Fibroblast of villous mesenchyme (primary cell): Measurements from ENCODE around the gene ATP6V1G2. TPM values are rescaled to one million over a fixed set of nuclear protein-coding genes. Genes with fewer than 3 reads are reported as not detected.

ENCODE experiments used
- DNase-seq: peaks from one replicate; pipeline ENCODE4 v3.0.0-alpha.2; 2010; ENCODE audit warnings: low read depth
- H3K4me3 ChIP-seq: 2 replicates; pipeline ENCODE4 v1.5.1; 2011; ENCODE audit warnings: low read depth, mild to moderate bottlenecking, low read length
- total RNA-seq: library from RNA; depleted of rRNA; stranded (reverse); fragments of >200 nt; gene quantifications from 2 replicates; pipeline ENCODE4 v1.2.3, GENCODE V29; 2012
- TF ChIP-seq, protein P1 (sequence below): IDR thresholded peaks from 2 replicates; pipeline ENCODE4 v1.5.1; 2012; ENCODE audit warnings: low read depth, mild to moderate bottlenecking, low read length; ENCODE audit not compliant: insufficient read depth

ATP6V1G2 gene
- total RNA-seq, 1 donor, result 3.0 TPM

- TF ChIP-seq, protein P1, sequence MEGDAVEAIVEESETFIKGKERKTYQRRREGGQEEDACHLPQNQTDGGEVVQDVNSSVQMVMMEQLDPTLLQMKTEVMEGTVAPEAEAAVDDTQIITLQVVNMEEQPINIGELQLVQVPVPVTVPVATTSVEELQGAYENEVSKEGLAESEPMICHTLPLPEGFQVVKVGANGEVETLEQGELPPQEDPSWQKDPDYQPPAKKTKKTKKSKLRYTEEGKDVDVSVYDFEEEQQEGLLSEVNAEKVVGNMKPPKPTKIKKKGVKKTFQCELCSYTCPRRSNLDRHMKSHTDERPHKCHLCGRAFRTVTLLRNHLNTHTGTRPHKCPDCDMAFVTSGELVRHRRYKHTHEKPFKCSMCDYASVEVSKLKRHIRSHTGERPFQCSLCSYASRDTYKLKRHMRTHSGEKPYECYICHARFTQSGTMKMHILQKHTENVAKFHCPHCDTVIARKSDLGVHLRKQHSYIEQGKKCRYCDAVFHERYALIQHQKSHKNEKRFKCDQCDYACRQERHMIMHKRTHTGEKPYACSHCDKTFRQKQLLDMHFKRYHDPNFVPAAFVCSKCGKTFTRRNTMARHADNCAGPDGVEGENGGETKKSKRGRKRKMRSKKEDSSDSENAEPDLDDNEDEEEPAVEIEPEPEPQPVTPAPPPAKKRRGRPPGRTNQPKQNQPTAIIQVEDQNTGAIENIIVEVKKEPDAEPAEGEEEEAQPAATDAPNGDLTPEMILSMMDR, result no peak
- no peak for DNase-seq
- no peak overlapping the region for H3K4me3 ChIP-seq
These were observed 22.1 kb upstream of the ATP6V1G2 start for GRCh38 chr6:31568537-31568961.

DNA sequence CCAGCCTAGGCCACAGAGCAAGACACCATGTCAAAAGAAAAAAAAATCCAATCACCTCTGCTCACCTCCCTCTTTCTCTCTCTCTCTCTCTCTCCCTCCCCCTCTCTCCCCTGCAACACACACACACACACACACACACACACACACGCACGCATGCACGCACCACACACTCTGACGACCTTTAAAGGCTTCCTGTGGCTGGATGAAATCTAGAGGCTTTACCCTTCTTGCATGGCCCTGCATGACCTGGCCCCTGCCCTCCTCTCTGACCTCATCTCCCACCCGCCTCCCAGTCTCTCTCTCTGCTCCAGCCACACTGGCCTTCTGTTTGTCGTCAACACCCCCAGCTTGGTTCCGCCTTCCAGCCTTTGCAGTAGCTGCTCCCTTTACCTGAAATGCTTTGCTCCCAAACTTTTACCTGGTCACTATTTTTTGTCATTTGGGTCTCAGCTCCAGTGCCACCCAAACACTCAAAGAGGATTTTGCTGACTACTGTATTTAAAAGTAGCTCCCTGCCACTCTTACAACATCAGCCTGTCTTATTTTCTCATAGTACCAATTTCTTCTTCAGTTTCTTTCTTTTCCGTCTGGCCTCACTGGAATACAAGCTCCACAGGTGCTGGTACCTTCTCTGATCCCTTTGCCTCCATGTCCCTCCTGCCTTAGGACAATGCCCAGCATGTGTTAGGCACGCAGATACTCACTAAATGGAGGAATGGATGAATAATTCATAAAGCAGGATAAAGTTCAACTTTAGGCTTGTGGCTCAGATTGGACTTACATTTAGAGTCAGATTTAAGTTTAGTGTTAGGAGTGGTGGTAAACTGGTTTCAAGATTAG is 21.3 kb upstream of the ATP6V1G2 start:
- TF ChIP-seq, protein P1, result no peak
- H3K4me3 ChIP-seq, result no peak overlapping the region
- DNase-seq, result no peak

DNA sequence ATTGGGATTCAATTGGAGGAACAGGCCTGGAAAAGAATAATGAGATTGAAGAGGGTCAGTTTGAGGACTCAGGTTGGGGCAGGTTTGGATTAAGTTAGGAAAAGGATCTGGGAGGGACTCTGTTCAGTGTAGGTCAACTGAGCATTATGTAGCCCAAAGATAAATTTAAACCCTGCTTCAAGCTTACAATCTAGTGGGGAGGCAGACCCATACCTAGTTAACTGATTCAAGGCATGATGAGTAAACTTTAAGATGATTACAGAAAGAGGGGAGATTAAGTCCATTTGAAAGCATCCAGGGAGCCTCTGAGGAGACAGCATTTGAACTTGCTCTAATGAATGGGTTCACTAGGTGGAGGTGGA is 14.3 kb upstream of the ATP6V1G2 start:
- no peak for DNase-seq
- TF ChIP-seq, protein P1, result no peak

DNA sequence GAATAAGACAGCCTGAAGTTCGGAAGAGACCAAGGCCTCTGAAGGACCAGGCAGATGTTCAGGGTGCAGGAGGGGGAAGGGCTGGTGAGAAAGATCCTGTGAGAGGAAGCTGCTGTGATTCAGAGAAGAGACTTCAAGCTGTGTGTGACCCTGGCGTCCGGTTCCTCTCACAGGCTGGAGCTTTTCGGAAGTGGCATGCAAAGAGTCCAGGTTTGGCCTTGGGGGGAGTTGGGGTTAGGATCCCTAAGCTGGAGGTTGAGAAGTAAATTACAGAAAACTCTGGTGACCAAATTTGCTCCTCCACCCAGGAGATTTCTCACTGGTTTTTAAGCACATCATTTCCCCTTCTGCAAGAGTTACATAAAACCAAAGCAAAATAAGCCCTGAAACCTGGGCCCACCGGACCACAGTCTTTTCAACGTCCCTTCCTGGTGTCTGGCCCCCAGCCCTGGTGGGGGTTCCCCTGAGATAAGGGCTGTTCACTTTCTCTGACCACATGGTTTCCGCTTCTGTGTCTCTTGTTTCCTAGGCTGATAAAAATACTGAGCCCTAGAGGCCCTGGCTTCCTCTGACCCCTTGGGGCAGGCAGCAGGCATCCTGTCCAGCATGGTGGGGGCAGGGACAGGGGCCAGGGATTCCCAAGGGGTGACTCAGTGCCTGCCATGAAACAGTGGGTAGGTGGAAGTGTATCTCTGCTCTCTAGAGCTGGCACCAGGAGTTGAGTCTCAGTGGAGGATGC is 13.7 kb upstream of the ATP6V1G2 start:
- DNase-seq, result peak; percentile 81
- TF ChIP-seq, protein P1, result no peak
- no peak overlapping the region for H3K4me3 ChIP-seq

More for the DNA sequence above, 14.3 kb upstream of the ATP6V1G2 start:
- H3K4me3 ChIP-seq, result no peak overlapping the region

GRCh38 chr6:31559606-31559957 is 13.2 kb upstream of the ATP6V1G2 start:
- TF ChIP-seq, protein P1, result no peak
- no peak overlapping the region for H3K4me3 ChIP-seq
- no peak for DNase-seq

DNA sequence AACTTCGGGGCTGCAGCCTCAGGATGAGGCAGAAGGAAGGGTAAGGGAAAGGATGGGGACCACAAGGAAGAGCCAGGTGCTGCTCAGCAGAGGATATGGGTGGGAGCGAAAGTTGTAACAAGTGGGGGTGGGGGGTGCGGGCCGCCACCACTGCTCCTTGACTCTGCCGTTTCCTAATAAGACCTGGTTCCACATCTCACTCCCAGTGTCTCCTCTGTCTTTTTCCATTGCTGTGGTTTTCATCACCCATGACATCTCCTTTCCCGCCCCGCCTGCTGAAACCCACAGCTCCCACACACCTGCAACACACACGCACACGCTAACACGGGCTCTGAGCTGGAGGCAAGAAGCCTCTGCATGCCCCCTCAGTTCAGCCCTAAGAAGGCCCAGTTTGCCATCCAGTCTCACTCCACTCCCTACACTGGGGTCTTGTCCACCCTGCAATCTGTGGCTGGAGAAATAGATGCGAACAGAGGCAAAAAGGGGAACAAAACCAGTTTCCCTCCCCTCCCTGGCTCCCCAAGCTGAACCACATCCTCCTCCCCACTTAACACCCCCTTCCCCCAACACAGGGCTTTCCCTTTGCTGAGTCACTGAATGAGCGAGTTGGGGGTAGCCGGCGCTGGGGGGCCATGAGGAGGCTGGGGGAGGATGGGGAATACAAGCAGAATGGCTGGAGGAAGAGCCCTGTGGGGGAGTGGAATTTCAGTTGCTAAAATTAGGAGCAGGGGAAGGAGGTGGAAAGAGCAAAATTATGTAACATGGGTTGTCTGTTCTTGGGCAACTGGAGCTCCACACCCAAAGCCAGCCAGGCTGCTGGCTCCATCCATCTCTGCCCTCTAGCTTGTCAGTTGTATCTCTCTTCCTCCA is 12.5 kb upstream of the ATP6V1G2 start:
- no peak overlapping the region for H3K4me3 ChIP-seq
- TF ChIP-seq, protein P1, result no peak
- peak; percentile 30 for DNase-seq
